ENCODE measurements around the gene LMBR1L. TPM values are rescaled to one million over a fixed set of nuclear protein-coding genes. Genes with fewer than 3 reads are reported as not detected.
A peak's percentile ranks its signal among the peaks of the same experiment; 100 is the strongest.

LMBR1L gene
- total and polyA plus RNA-seq, 2 of the 13 experiments (the other 11 are each of a cell fraction or from before 2014, with no cell fraction given), result 12.2 to 65.9 TPM

DNA sequence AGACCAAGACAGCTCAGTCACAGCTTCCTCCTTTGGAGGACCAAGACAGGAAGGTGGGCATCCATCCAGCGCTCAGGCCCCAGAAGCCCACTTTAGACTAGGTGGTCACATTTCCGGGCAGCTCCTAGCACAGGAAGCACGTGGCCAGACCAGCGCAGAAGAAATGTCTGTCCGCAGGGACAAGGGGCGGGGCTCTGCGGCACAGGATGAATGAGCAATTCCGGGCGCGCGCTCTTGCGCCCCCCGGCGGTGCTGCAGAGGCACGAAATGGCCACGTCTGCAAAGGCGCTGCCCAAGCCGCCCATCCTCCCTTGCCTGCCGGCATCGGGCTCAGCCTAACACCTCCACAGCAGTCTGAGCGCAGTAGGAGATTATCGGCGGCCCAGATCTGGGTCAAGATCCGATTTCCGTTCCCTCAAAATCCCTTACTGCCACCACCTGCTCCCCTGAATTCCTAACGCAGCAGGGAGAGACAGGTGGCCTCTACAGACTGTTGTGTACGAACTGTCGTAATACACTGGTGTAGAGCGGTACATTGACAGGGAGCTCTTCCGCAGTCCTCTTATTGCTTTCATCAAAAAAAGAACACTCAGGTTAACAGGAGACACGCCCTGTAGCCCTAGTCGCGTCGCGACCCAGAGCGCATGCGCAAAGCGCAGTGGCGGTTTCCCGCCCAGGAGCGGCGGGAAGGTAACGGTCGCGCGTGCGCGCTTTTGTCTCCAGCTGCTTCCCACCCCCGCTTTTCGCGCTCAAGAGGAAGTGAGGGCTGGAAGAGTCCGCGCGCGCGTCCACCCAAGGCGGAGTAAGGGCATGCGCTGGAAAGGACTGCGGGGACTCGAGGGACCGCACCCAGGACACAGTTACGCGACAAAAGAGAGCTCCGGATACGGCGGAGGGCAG is 19.8 kb upstream of the LMBR1L start (continued):
- TF ChIP-seq POLR2AphosphoS5 (IDR thresholded peaks at IDR 0.05; ENCODE audit: low read depth, low read length) (peak; percentile 62), HNRNPUL1 (IDR thresholded peaks at IDR 0.05; ENCODE audit: low read depth, low read length) (no peak), ZNF446 (CRISPR knock-in tag; IDR thresholded peaks at IDR 0.05) (0 out of 2 replicates have a peak, but pooled peaks have one; percentile 25), XBP1 (CRISPR knock-in tag; IDR thresholded peaks at IDR 0.05) (peak; percentile 92), FOXO1 (CRISPR knock-in tag; IDR thresholded peaks at IDR 0.05) (no peak; the same call in 1 of the 2 replicates), NFKB2 (CRISPR knock-in tag; IDR thresholded peaks at IDR 0.05; ENCODE audit: borderline replicate concordance) (peak; percentile 72; the same call in 1 of the 2 replicates), BCL6 (CRISPR knock-in tag; IDR thresholded peaks at IDR 0.05) (peak; percentile 12; the same call in 1 of the 2 replicates), PHB2 (IDR thresholded peaks at IDR 0.05; ENCODE audit: partially characterized antibody) (no peak), ZNF883 (CRISPR knock-in tag; IDR thresholded peaks at IDR 0.05; ENCODE audit: not compliant biosample characterization) (peak; percentile 70), TSC22D2 (CRISPR knock-in tag; IDR thresholded peaks at IDR 0.05; ENCODE audit: borderline replicate concordance) (no peak), ZNF766 (CRISPR knock-in tag; IDR thresholded peaks at IDR 0.05; ENCODE audit: borderline replicate concordance) (no peak; the same call in none of the 2 replicates), PLRG1 (conservative IDR thresholded peaks at IDR 0.05) (no peak)
- TF ChIP-seq, protein P1, sequence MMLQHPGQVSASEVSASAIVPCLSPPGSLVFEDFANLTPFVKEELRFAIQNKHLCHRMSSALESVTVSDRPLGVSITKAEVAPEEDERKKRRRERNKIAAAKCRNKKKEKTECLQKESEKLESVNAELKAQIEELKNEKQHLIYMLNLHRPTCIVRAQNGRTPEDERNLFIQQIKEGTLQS (CRISPR knock-in tag; IDR thresholded peaks at IDR 0.05), result peak; percentile 61; the same call in 1 of the 2 replicates
- TF ChIP-seq, protein P2, sequence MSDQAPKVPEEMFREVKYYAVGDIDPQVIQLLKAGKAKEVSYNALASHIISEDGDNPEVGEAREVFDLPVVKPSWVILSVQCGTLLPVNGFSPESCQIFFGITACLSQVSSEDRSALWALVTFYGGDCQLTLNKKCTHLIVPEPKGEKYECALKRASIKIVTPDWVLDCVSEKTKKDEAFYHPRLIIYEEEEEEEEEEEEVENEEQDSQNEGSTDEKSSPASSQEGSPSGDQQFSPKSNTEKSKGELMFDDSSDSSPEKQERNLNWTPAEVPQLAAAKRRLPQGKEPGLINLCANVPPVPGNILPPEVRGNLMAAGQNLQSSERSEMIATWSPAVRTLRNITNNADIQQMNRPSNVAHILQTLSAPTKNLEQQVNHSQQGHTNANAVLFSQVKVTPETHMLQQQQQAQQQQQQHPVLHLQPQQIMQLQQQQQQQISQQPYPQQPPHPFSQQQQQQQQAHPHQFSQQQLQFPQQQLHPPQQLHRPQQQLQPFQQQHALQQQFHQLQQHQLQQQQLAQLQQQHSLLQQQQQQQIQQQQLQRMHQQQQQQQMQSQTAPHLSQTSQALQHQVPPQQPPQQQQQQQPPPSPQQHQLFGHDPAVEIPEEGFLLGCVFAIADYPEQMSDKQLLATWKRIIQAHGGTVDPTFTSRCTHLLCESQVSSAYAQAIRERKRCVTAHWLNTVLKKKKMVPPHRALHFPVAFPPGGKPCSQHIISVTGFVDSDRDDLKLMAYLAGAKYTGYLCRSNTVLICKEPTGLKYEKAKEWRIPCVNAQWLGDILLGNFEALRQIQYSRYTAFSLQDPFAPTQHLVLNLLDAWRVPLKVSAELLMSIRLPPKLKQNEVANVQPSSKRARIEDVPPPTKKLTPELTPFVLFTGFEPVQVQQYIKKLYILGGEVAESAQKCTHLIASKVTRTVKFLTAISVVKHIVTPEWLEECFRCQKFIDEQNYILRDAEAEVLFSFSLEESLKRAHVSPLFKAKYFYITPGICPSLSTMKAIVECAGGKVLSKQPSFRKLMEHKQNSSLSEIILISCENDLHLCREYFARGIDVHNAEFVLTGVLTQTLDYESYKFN (CRISPR knock-in tag; conservative IDR thresholded peaks at IDR 0.05), result no peak; the same call in none of the 2 replicates
- TF ChIP-seq, protein P3, sequence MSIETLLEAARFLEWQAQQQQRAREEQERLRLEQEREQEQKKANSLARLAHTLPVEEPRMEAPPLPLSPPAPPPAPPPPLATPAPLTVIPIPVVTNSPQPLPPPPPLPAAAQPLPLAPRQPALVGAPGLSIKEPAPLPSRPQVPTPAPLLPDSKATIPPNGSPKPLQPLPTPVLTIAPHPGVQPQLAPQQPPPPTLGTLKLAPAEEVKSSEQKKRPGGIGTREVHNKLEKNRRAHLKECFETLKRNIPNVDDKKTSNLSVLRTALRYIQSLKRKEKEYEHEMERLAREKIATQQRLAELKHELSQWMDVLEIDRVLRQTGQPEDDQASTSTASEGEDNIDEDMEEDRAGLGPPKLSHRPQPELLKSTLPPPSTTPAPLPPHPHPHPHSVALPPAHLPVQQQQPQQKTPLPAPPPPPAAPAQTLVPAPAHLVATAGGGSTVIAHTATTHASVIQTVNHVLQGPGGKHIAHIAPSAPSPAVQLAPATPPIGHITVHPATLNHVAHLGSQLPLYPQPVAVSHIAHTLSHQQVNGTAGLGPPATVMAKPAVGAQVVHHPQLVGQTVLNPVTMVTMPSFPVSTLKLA (IDR thresholded peaks at IDR 0.05), result peak; percentile 91
- TF ChIP-seq, protein P4, sequence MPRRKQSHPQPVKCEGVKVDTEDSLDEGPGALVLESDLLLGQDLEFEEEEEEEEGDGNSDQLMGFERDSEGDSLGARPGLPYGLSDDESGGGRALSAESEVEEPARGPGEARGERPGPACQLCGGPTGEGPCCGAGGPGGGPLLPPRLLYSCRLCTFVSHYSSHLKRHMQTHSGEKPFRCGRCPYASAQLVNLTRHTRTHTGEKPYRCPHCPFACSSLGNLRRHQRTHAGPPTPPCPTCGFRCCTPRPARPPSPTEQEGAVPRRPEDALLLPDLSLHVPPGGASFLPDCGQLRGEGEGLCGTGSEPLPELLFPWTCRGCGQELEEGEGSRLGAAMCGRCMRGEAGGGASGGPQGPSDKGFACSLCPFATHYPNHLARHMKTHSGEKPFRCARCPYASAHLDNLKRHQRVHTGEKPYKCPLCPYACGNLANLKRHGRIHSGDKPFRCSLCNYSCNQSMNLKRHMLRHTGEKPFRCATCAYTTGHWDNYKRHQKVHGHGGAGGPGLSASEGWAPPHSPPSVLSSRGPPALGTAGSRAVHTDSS (CRISPR knock-in tag; conservative IDR thresholded peaks at IDR 0.05), result no peak
- TF ChIP-seq, protein P5, sequence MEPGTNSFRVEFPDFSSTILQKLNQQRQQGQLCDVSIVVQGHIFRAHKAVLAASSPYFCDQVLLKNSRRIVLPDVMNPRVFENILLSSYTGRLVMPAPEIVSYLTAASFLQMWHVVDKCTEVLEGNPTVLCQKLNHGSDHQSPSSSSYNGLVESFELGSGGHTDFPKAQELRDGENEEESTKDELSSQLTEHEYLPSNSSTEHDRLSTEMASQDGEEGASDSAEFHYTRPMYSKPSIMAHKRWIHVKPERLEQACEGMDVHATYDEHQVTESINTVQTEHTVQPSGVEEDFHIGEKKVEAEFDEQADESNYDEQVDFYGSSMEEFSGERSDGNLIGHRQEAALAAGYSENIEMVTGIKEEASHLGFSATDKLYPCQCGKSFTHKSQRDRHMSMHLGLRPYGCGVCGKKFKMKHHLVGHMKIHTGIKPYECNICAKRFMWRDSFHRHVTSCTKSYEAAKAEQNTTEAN (CRISPR knock-in tag; conservative IDR thresholded peaks at IDR 0.05), result peak; percentile 35; the same call in 1 of the 2 replicates
- TF ChIP-seq, protein P6, sequence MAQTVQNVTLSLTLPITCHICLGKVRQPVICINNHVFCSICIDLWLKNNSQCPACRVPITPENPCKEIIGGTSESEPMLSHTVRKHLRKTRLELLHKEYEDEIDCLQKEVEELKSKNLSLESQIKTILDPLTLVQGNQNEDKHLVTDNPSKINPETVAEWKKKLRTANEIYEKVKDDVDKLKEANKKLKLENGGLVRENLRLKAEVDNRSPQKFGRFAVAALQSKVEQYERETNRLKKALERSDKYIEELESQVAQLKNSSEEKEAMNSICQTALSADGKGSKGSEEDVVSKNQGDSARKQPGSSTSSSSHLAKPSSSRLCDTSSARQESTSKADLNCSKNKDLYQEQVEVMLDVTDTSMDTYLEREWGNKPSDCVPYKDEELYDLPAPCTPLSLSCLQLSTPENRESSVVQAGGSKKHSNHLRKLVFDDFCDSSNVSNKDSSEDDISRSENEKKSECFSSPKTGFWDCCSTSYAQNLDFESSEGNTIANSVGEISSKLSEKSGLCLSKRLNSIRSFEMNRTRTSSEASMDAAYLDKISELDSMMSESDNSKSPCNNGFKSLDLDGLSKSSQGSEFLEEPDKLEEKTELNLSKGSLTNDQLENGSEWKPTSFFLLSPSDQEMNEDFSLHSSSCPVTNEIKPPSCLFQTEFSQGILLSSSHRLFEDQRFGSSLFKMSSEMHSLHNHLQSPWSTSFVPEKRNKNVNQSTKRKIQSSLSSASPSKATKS (CRISPR knock-in tag; IDR thresholded peaks at IDR 0.05), result peak; percentile 92
